Measurements from ENCODE around the gene ZNF140.

- TF ChIP-seq CTCF (IDR thresholded peaks at IDR 0.05) (no peak), POLR2AphosphoS5 (IDR thresholded peaks at IDR 0.05) (no peak)
Measured at GRCh38 chr12:133057446-133057845, 23.3 kb upstream of the ZNF140 start.
